Measurements from ENCODE around the gene TULP3. TPM values are rescaled to one million over a fixed set of nuclear protein-coding genes. Genes with fewer than 3 reads are reported as not detected.
"Not testable (repeated sequence)": the region's sequence is repeated elsewhere in the genome, so short reads cannot be mapped to it uniquely, and the experiment has no call there.

Gene TULP3
- total and polyA plus RNA-seq, 2 experiments from 2014 or later: 19.0 to 22.9 TPM

DNA sequence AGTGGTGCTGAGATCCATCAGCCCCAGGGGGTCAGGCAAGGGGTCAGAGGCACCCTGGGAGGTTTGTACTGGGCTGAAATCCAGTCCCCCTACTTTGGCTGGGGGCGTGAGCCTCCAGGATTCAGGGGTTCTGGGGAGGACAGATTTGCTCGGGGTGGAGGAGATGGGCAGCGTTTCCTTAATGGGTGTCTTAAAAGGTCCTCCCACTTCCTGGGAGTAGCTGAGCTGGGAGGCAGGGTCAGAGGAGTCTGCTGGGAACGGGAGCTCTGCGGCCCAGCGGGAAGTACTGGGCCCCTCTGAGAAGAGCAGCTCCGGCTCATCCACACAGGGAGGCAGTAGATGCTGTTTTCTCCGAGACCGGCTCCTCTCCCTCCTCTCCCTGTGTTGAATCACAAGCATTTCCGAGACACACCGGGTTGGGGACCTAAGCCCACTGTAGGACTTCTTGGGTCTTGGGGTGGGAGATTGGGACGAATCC is 31.7 kb upstream of the TULP3 start:
- Histone ChIP-seq H3K27ac (no peak overlapping the region), H3K9me2 (replicated peaks; ENCODE audit: insufficient read depth) (no peaks in the 10 kb centered on the region), H3K36me3 (replicated peaks; ENCODE audit: insufficient read depth, low read depth) (no peaks in the 10 kb centered on the region), H3K79me2 (no peaks in the 10 kb centered on the region), H2AFZ (no peak overlapping the region), H3K27me3 (no peaks in the 10 kb centered on the region), H3K4me3 (no peak overlapping the region), H3K9me3 (ENCODE audit: low read depth) (no peaks in the 10 kb centered on the region), H3K4me2 (no peak overlapping the region), H3K4me1 (ENCODE audit: insufficient read depth) (no peaks in the 10 kb centered on the region), H4K20me1 (ENCODE audit: insufficient read depth, poor library complexity, severe bottlenecking) (no peaks in the 10 kb centered on the region)
- no peak for TF ChIP-seq EZH2 (IDR thresholded peaks at IDR 0.05; ENCODE audit: borderline replicate concordance)
- TF ChIP-seq, protein P1, sequence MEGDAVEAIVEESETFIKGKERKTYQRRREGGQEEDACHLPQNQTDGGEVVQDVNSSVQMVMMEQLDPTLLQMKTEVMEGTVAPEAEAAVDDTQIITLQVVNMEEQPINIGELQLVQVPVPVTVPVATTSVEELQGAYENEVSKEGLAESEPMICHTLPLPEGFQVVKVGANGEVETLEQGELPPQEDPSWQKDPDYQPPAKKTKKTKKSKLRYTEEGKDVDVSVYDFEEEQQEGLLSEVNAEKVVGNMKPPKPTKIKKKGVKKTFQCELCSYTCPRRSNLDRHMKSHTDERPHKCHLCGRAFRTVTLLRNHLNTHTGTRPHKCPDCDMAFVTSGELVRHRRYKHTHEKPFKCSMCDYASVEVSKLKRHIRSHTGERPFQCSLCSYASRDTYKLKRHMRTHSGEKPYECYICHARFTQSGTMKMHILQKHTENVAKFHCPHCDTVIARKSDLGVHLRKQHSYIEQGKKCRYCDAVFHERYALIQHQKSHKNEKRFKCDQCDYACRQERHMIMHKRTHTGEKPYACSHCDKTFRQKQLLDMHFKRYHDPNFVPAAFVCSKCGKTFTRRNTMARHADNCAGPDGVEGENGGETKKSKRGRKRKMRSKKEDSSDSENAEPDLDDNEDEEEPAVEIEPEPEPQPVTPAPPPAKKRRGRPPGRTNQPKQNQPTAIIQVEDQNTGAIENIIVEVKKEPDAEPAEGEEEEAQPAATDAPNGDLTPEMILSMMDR (IDR thresholded peaks at IDR 0.05; ENCODE audit: poor library complexity): no peak
- no peak for TF ChIP-seq EZH2phosphoT487 (IDR thresholded peaks at IDR 0.05; ENCODE audit: low read depth, severe bottlenecking, unreplicated experiment)
- WGBS (ENCODE audit: low lambda C conversion rate, missing lambda C conversion rate): 94% methylated on average over 12 of the region's 12 CpGs
- DNase-seq (ENCODE audit: low spot score): no peak

DNA sequence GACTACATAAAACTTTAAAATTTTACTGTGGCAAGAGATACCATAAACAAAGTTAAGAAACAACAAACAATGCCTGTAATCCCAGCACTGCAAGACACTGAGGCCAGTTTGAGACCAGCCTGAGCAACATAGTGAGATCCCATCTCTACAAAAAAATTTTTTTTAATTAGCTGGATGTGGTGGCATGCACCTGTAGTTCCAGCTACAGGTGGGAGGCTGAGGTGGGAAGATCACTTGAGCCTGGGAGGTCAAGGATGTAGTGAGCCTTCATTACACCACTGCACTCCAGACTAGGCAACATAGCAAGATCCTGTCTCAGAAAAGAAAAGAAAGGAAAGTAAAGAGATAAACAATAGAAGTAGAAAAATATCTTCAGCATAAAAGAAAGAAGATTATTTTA is 30.5 kb upstream of the TULP3 start:
- Histone ChIP-seq H4K20me1 (ENCODE audit: insufficient read depth, poor library complexity, severe bottlenecking) (no peaks in the 10 kb centered on the region), H3K4me3 (no peak overlapping the region), H2AFZ (no peak overlapping the region), H3K4me2 (no peak overlapping the region), H3K79me2 (no peaks in the 10 kb centered on the region), H3K27me3 (no peaks in the 10 kb centered on the region), H3K9me3 (ENCODE audit: low read depth) (no peaks in the 10 kb centered on the region), H3K4me1 (ENCODE audit: insufficient read depth) (no peaks in the 10 kb centered on the region), H3K36me3 (replicated peaks; ENCODE audit: insufficient read depth, low read depth) (no peaks in the 10 kb centered on the region), H3K9me2 (replicated peaks; ENCODE audit: insufficient read depth) (no peaks in the 10 kb centered on the region), H3K27ac (no peak overlapping the region)
- DNase-seq (ENCODE audit: low spot score): no peak
- TF ChIP-seq, protein P1 (IDR thresholded peaks at IDR 0.05; ENCODE audit: poor library complexity): no peak
- TF ChIP-seq EZH2 (IDR thresholded peaks at IDR 0.05; ENCODE audit: borderline replicate concordance): no peak
- TF ChIP-seq EZH2phosphoT487 (IDR thresholded peaks at IDR 0.05; ENCODE audit: low read depth, severe bottlenecking, unreplicated experiment): no peak

DNA sequence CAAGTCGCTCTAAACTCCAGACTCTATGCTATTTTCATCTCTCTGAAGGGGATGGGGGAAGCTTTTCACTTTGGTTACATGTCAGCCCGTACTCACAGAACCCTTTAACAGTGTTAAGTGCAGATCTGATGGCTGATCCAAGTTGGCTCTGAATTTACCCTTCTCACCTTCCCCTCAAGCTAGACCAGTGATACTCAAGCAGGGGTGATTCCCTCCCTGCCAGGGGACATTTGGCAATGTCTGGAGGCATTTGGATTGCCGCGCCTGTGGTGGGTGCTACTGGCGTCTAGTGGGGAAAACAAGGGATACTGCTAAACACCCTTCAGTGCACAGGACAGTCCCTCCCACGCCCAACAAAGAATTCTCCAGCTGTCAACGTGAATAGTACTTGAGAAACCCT is 27.8 kb upstream of the TULP3 start:
- WGBS (ENCODE audit: low lambda C conversion rate, missing lambda C conversion rate): 97% methylated on average over 7 of the region's 7 CpGs
- H3K4me2 ChIP-seq: no peak overlapping the region
- no peak for TF ChIP-seq EZH2 (IDR thresholded peaks at IDR 0.05; ENCODE audit: borderline replicate concordance)
- TF ChIP-seq, protein P1 (IDR thresholded peaks at IDR 0.05; ENCODE audit: poor library complexity): no peak
- TF ChIP-seq EZH2phosphoT487 (IDR thresholded peaks at IDR 0.05; ENCODE audit: low read depth, severe bottlenecking, unreplicated experiment): no peak
- H4K20me1 ChIP-seq (ENCODE audit: insufficient read depth, poor library complexity, severe bottlenecking): no peaks in the 10 kb centered on the region
- no peaks in the 10 kb centered on the region for H3K79me2 ChIP-seq
- H3K36me3 ChIP-seq (replicated peaks; ENCODE audit: insufficient read depth, low read depth): no peaks in the 10 kb centered on the region
- no peaks in the 10 kb centered on the region for H3K4me1 ChIP-seq (ENCODE audit: insufficient read depth)
- no peaks in the 10 kb centered on the region for H3K9me2 ChIP-seq (replicated peaks; ENCODE audit: insufficient read depth)
- no peaks in the 10 kb centered on the region for H3K9me3 ChIP-seq (ENCODE audit: low read depth)
- no peak for DNase-seq (ENCODE audit: low spot score)
- H3K27ac ChIP-seq: no peak overlapping the region
- H3K4me3 ChIP-seq: no peak overlapping the region
- no peaks in the 10 kb centered on the region for H3K27me3 ChIP-seq
- no peak overlapping the region for H2AFZ ChIP-seq

DNA sequence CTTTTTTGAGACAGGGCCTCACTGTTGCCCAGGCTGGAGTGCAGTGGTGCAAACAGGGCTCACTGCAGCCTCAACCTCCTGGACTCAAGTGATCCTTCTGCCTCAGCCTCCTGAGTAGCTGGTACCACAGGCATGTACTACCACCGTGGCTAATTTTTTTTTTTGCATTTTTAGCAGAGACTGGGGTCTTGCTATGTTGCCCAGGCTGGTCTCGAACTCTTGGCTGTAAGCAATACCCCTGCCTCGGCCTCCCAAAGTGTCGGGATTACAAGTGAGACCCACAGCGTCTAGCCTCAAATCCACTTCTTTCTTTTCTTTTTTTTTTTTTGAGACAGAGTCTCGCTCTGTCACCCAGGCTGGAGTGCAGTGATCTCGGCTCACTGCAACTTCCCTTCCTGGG is 27.3 kb upstream of the TULP3 start:
- not testable (repeated sequence) for DNase-seq (ENCODE audit: low spot score); H3K27ac ChIP-seq; H3K9me3 ChIP-seq (ENCODE audit: low read depth); H2AFZ ChIP-seq; H3K36me3 ChIP-seq (replicated peaks; ENCODE audit: insufficient read depth, low read depth); H3K4me3 ChIP-seq; H3K4me2 ChIP-seq; H3K27me3 ChIP-seq; H4K20me1 ChIP-seq (ENCODE audit: insufficient read depth, poor library complexity, severe bottlenecking); H3K4me1 ChIP-seq (ENCODE audit: insufficient read depth); H3K79me2 ChIP-seq; H3K9me2 ChIP-seq (replicated peaks; ENCODE audit: insufficient read depth)
- 96% methylated on average over 7 of the region's 7 CpGs for WGBS (ENCODE audit: low lambda C conversion rate, missing lambda C conversion rate)

Data from hepatocyte (in vitro differentiated cells).